ENCODE data around the gene C3orf20.

The C3orf20 gene

DNA sequence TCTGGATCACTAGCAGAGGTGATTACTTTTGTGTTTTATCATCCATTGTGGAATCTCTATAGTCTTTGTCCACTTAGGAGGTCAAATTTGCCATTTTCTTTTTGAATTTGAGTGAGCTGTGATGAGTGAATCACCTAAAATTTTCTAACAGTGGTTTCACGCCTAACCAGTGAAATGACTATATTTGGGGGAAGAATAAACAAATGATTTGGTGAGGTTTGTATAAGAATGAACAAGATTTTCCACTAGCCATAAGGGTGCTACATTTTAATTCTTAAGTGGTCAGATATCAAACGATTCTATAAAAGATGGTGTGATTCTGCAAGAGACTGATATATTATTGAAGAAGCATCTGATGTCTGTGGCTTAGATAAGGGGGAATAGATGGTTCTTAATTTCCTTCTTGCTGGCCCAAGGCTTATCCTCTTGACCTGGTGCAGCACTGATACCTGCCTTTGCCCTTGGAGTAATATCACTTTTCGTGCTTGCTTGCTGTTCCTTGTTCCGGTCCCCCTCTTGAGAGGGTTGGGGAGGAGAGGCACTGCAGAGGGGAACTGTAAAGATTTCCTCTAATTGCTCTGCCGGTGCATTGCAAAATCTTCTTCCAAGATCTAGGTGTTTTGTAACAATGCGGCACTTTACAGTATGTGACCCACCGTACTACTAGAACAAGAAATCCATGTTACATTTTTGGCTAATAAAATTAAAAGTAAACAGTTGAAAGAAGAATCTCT lies 14.5 kb downstream of the C3orf20 start:
- in situ Hi-C loops (cut with MboI; ENCODE audit: low sequenced_read_pairs, unreplicated experiment): no loop called here
- DNase-seq (ENCODE audit: low spot score): no peak
- TF ChIP-seq CTCF (IDR thresholded peaks at IDR 0.05; ENCODE audit: borderline replicate concordance, control extremely low read depth, extremely low read depth, insufficient read depth, missing control alignments): no peak

GRCh38 chr3:14691239-14691638 lies 16.3 kb downstream of the C3orf20 start:
- in situ Hi-C loops (cut with MboI; ENCODE audit: low sequenced_read_pairs, unreplicated experiment): no loop called here
- TF ChIP-seq CTCF (IDR thresholded peaks at IDR 0.05; ENCODE audit: borderline replicate concordance, control extremely low read depth, extremely low read depth, insufficient read depth, missing control alignments): no peak
- DNase-seq (ENCODE audit: low spot score): peak; percentile 50

DNA sequence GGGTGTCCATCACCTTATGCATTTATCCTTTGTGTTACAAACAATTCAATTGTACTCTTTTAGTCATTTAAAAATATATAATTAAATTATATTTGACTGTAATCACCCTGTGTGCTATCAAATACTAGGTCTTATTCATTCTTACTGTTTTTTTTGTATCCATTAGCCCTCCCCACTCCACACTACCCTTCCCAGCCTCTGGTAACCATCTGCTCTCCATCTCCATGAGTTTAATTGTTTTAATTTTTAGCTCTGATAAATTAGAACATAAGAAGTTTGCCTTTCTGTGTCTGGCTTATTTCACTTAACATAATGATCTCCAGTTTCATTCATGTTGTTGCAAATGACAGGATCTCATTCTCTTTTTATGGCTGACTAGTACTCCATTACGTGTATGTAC lies 16.8 kb downstream of the C3orf20 start:
- in situ Hi-C loops (cut with MboI; ENCODE audit: low sequenced_read_pairs, unreplicated experiment): no loop called here
- no peak for DNase-seq (ENCODE audit: low spot score)
- TF ChIP-seq CTCF (IDR thresholded peaks at IDR 0.05; ENCODE audit: borderline replicate concordance, control extremely low read depth, extremely low read depth, insufficient read depth, missing control alignments): no peak

DNA sequence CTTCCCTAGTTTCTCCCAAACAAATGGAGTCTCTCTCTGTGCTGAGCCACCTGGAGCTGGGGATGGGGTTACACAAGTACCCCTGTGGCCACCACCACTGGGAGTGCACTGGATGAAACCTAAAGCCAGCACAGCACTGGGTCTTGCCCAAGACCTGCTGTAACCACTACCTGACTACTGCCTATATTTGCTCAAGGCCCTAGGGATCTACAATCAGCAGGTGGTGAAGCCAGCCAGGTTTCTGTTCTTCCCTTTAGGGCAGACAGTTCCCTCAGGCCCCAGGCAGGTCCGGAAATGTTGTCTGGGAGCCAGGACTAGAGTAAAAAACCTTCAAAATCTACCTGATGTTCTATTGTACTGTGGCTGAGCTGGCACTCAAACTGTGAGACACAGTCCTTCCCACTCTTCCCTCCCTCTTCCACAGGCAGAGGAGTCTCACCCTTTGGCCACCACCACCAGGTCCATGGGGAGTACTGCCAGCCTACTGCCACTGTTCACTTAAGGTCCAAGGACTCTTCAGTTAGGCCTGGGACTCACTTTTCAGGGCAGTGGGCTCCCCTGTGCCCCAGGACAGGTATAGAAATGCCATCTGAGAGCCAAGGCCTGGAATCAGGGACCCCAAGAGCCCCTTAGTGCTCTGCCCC lies 23.8 kb downstream of the C3orf20 start:
- TF ChIP-seq CTCF (IDR thresholded peaks at IDR 0.05; ENCODE audit: borderline replicate concordance, control extremely low read depth, extremely low read depth, insufficient read depth, missing control alignments): no peak
- in situ Hi-C loops (cut with MboI; ENCODE audit: low sequenced_read_pairs, unreplicated experiment): no loop called here
- DNase-seq (ENCODE audit: low spot score): no peak

DNA sequence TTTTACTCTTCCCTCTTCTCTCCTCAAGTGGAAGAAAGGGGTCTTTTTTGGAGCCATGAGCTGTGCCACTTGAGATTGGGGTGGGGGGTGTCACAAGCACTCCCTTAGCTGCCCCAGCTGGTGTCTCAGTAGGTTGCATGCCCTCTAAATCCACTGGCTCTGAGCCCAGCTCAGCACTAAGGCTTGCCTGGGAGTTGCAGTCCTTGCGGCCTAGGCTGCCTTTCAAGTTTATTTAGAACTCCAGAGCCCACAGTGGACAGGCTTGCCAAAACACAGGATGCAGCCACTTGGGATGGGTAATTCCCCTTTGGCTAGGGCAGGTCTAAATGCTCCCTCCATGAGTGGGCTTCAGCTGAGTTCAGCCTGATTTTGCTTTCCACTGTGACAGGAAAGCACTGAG lies 24.7 kb downstream of the C3orf20 start:
- no peak for DNase-seq (ENCODE audit: low spot score)
- TF ChIP-seq CTCF (IDR thresholded peaks at IDR 0.05; ENCODE audit: borderline replicate concordance, control extremely low read depth, extremely low read depth, insufficient read depth, missing control alignments): no peak
- in situ Hi-C loops (cut with MboI; ENCODE audit: low sequenced_read_pairs, unreplicated experiment): no loop called here

- in situ Hi-C loops (cut with MboI; ENCODE audit: low sequenced_read_pairs, unreplicated experiment): no loop called here
- DNase-seq (ENCODE audit: low spot score): no peak
- TF ChIP-seq CTCF (IDR thresholded peaks at IDR 0.05; ENCODE audit: borderline replicate concordance, control extremely low read depth, extremely low read depth, insufficient read depth, missing control alignments): no peak
Measured at GRCh38 chr3:14700891-14701290, 25.9 kb downstream of the C3orf20 start.

All from GM13976 (cell line).